Keratinocyte (primary cell): ENCODE data around the gene KREMEN1.

ENCODE experiments used
- CTCF ChIP-seq, 3 experiments: IDR thresholded peaks in 1 of 3; conservative IDR thresholded peaks in 1 of 3; optimal IDR thresholded peaks in 1 of 3; 2 replicates in 2 of 3; 3 replicates in 1 of 3; pipeline versions ENCODE3 to v1.5.1; 2011; ENCODE audit warnings: low read length in 3 of 3, mild to moderate bottlenecking in 3 of 3, moderate library complexity in 2 of 3, control low read depth in 1 of 3, inconsistent platforms in 1 of 3; ENCODE audit not compliant: insufficient read depth in 2 of 3; ENCODE audit errors: extremely low read depth in 1 of 3
- EZH2 ChIP-seq: IDR thresholded peaks from one replicate; pipeline ENCODE4 v1.6.1; 2012; ENCODE audit warnings: inconsistent platforms, mild to moderate bottlenecking, low read length, moderate library complexity

GRCh38 chr22:29116397-29117123, 43.7 kb downstream of the KREMEN1 start:
- TF ChIP-seq CTCF (optimal IDR thresholded peaks at IDR 0.05 in 1 of 3, IDR thresholded peaks at IDR 0.05 in 1 of 3, conservative IDR thresholded peaks at IDR 0.05 in 1 of 3; ENCODE audit: extremely low read depth in 1 of 3, insufficient read depth in 2 of 3, low read length in 3 of 3) (no peak), EZH2 (no peak)
